Measurements from ENCODE around the gene FGL2.
"Not testable (repeated sequence)": the region's sequence is repeated elsewhere in the genome, so short reads cannot be mapped to it uniquely, and the experiment has no call there.

The FGL2 gene

GRCh38 chr7:77238703-77239136 is 39.1 kb upstream of the FGL2 start:
- no peak overlapping the region for H3K9ac ChIP-seq (ENCODE audit: low read depth in 1 of 2, low read length in 2 of 2)
- H3K27me3 ChIP-seq (ENCODE audit: control insufficient read depth in 1 of 2, insufficient read depth in 2 of 2, low read length in 2 of 2): no peaks in the 10 kb centered on the region
- H3K4me3 ChIP-seq (ENCODE audit: low read depth in 1 of 2, low read length in 2 of 2): no peak overlapping the region
- no peak overlapping the region for H3K27ac ChIP-seq (ENCODE audit: low read depth, low read length)
- peaks cover 0 to 5% of the 10 kb centered on the region in 2 donors for H3K36me3 ChIP-seq (ENCODE audit: control insufficient read depth in 1 of 2, insufficient read depth in 2 of 2, low read length in 2 of 2)
- H3K4me1 ChIP-seq (ENCODE audit: control insufficient read depth in 1 of 2, insufficient read depth in 2 of 2, low read length in 2 of 2): peaks cover 0 to 13% of the 10 kb centered on the region in 2 donors
- H3K9me3 ChIP-seq (ENCODE audit: control insufficient read depth in 1 of 2, low read length in 2 of 2): no peaks in the 10 kb centered on the region

GRCh38 chr7:77235276-77235675 is 35.7 kb upstream of the FGL2 start:
- H3K27me3 ChIP-seq (ENCODE audit: control insufficient read depth in 1 of 2, insufficient read depth in 2 of 2, low read length in 2 of 2): no peaks in the 10 kb centered on the region
- H3K4me1 ChIP-seq (ENCODE audit: control insufficient read depth in 1 of 2, insufficient read depth in 2 of 2, low read length in 2 of 2): peaks cover 0 to 7% of the 10 kb centered on the region in 2 donors

GRCh38 chr7:77232467-77232866 is 32.8 kb upstream of the FGL2 start:
- H3K27ac ChIP-seq (ENCODE audit: low read depth, low read length): no peak overlapping the region
- H3K4me3 ChIP-seq (ENCODE audit: low read depth in 1 of 2, low read length in 2 of 2): no peak overlapping the region
- H3K9me3 ChIP-seq (ENCODE audit: control insufficient read depth in 1 of 2, low read length in 2 of 2): peaks cover 0 to 14% of the 10 kb centered on the region in 2 donors
- no peaks in the 10 kb centered on the region for H3K4me1 ChIP-seq (ENCODE audit: control insufficient read depth in 1 of 2, insufficient read depth in 2 of 2, low read length in 2 of 2)
- H3K27me3 ChIP-seq (ENCODE audit: control insufficient read depth in 1 of 2, insufficient read depth in 2 of 2, low read length in 2 of 2): no peaks in the 10 kb centered on the region
- no peak overlapping the region for H3K9ac ChIP-seq (ENCODE audit: low read depth in 1 of 2, low read length in 2 of 2)
- peaks cover 0 to 5% of the 10 kb centered on the region in 2 donors for H3K36me3 ChIP-seq (ENCODE audit: control insufficient read depth in 1 of 2, insufficient read depth in 2 of 2, low read length in 2 of 2)

More at GRCh38 chr7:77235276-77235675, 35.7 kb upstream of the FGL2 start:
- Histone ChIP-seq H3K36me3 (ENCODE audit: control insufficient read depth in 1 of 2, insufficient read depth in 2 of 2, low read length in 2 of 2) (peaks cover 0 to 5% of the 10 kb centered on the region in 2 donors), H3K9me3 (ENCODE audit: control insufficient read depth in 1 of 2, low read length in 2 of 2) (peaks cover 0 to 6% of the 10 kb centered on the region in 2 donors), H3K4me3 (ENCODE audit: low read depth in 1 of 2, low read length in 2 of 2) (no peak overlapping the region), H3K27ac (ENCODE audit: low read depth, low read length) (no peak overlapping the region), H3K9ac (ENCODE audit: low read depth in 1 of 2, low read length in 2 of 2) (no peak overlapping the region)

GRCh38 chr7:77228795-77229194 is 29.2 kb upstream of the FGL2 start:
- Histone ChIP-seq H3K9me3 (ENCODE audit: control insufficient read depth in 1 of 2, low read length in 2 of 2) (peaks cover 0 to 14% of the 10 kb centered on the region in 2 donors), H3K4me1 (ENCODE audit: control insufficient read depth in 1 of 2, insufficient read depth in 2 of 2, low read length in 2 of 2) (peaks cover 0 to 14% of the 10 kb centered on the region in 2 donors)
- H3K4me3 ChIP-seq (ENCODE audit: low read depth in 1 of 2, low read length in 2 of 2): not testable (repeated sequence)

GRCh38 chr7:77226357-77226839 is 26.8 kb upstream of the FGL2 start:
- no peak overlapping the region for H3K4me3 ChIP-seq (ENCODE audit: low read depth in 1 of 2, low read length in 2 of 2)
- H3K27ac ChIP-seq (ENCODE audit: low read depth, low read length): no peak overlapping the region
- no peaks in the 10 kb centered on the region for H3K27me3 ChIP-seq (ENCODE audit: control insufficient read depth in 1 of 2, insufficient read depth in 2 of 2, low read length in 2 of 2)
- peaks cover 0 to 25% of the 10 kb centered on the region in 2 donors for H3K4me1 ChIP-seq (ENCODE audit: control insufficient read depth in 1 of 2, insufficient read depth in 2 of 2, low read length in 2 of 2)
- no peaks in the 10 kb centered on the region for H3K36me3 ChIP-seq (ENCODE audit: control insufficient read depth in 1 of 2, insufficient read depth in 2 of 2, low read length in 2 of 2)
- no peak overlapping the region for H3K9ac ChIP-seq (ENCODE audit: low read depth in 1 of 2, low read length in 2 of 2)
- peaks cover 0 to 14% of the 10 kb centered on the region in 2 donors for H3K9me3 ChIP-seq (ENCODE audit: control insufficient read depth in 1 of 2, low read length in 2 of 2)

More at GRCh38 chr7:77228795-77229194, 29.2 kb upstream of the FGL2 start:
- not testable (repeated sequence) for H3K27ac ChIP-seq (ENCODE audit: low read depth, low read length); H3K9ac ChIP-seq (ENCODE audit: low read depth in 1 of 2, low read length in 2 of 2); H3K27me3 ChIP-seq (ENCODE audit: control insufficient read depth in 1 of 2, insufficient read depth in 2 of 2, low read length in 2 of 2); H3K36me3 ChIP-seq (ENCODE audit: control insufficient read depth in 1 of 2, insufficient read depth in 2 of 2, low read length in 2 of 2)

GRCh38 chr7:77223261-77223660 is 23.6 kb upstream of the FGL2 start:
- Histone ChIP-seq H3K4me1 (ENCODE audit: control insufficient read depth in 1 of 2, insufficient read depth in 2 of 2, low read length in 2 of 2) (peaks cover 0 to 25% of the 10 kb centered on the region in 2 donors), H3K4me3 (ENCODE audit: low read depth in 1 of 2, low read length in 2 of 2) (no peak overlapping the region), H3K9me3 (ENCODE audit: control insufficient read depth in 1 of 2, low read length in 2 of 2) (peaks cover 2 to 5% of the 10 kb centered on the region in 2 donors), H3K9ac (ENCODE audit: low read depth in 1 of 2, low read length in 2 of 2) (no peak overlapping the region), H3K27ac (ENCODE audit: low read depth, low read length) (no peak overlapping the region), H3K27me3 (ENCODE audit: control insufficient read depth in 1 of 2, insufficient read depth in 2 of 2, low read length in 2 of 2) (no peaks in the 10 kb centered on the region), H3K36me3 (ENCODE audit: control insufficient read depth in 1 of 2, insufficient read depth in 2 of 2, low read length in 2 of 2) (no peaks in the 10 kb centered on the region)

- Histone ChIP-seq H3K27ac (ENCODE audit: low read depth, low read length) (no peak overlapping the region), H3K4me3 (ENCODE audit: low read depth in 1 of 2, low read length in 2 of 2) (no peak overlapping the region), H3K4me1 (ENCODE audit: control insufficient read depth in 1 of 2, insufficient read depth in 2 of 2, low read length in 2 of 2) (peaks cover 0 to 25% of the 10 kb centered on the region in 2 donors), H3K9me3 (ENCODE audit: control insufficient read depth in 1 of 2, low read length in 2 of 2) (peaks cover 2 to 5% of the 10 kb centered on the region in 2 donors), H3K9ac (ENCODE audit: low read depth in 1 of 2, low read length in 2 of 2) (no peak overlapping the region), H3K36me3 (ENCODE audit: control insufficient read depth in 1 of 2, insufficient read depth in 2 of 2, low read length in 2 of 2) (no peaks in the 10 kb centered on the region), H3K27me3 (ENCODE audit: control insufficient read depth in 1 of 2, insufficient read depth in 2 of 2, low read length in 2 of 2) (no peaks in the 10 kb centered on the region)
Observed at GRCh38 chr7:77222819-77223218, 23.2 kb upstream of the FGL2 start.

- peaks cover 2 to 5% of the 10 kb centered on the region in 2 donors for H3K9me3 ChIP-seq (ENCODE audit: control insufficient read depth in 1 of 2, low read length in 2 of 2)
- H3K4me3 ChIP-seq (ENCODE audit: low read depth in 1 of 2, low read length in 2 of 2): no peak overlapping the region
- no peak overlapping the region for H3K27ac ChIP-seq (ENCODE audit: low read depth, low read length)
- no peak overlapping the region for H3K9ac ChIP-seq (ENCODE audit: low read depth in 1 of 2, low read length in 2 of 2)
- no peaks in the 10 kb centered on the region for H3K27me3 ChIP-seq (ENCODE audit: control insufficient read depth in 1 of 2, insufficient read depth in 2 of 2, low read length in 2 of 2)
- H3K4me1 ChIP-seq (ENCODE audit: control insufficient read depth in 1 of 2, insufficient read depth in 2 of 2, low read length in 2 of 2): peaks cover 0 to 23% of the 10 kb centered on the region in 2 donors
- no peaks in the 10 kb centered on the region for H3K36me3 ChIP-seq (ENCODE audit: control insufficient read depth in 1 of 2, insufficient read depth in 2 of 2, low read length in 2 of 2)
Observed at GRCh38 chr7:77222065-77222464, 22.4 kb upstream of the FGL2 start.

GRCh38 chr7:77219701-77220331 is 20.2 kb upstream of the FGL2 start:
- H3K36me3 ChIP-seq (ENCODE audit: control insufficient read depth in 1 of 2, insufficient read depth in 2 of 2, low read length in 2 of 2); H3K9me3 ChIP-seq (ENCODE audit: control insufficient read depth in 1 of 2, low read length in 2 of 2); H3K4me3 ChIP-seq (ENCODE audit: low read depth in 1 of 2, low read length in 2 of 2); H3K9ac ChIP-seq (ENCODE audit: low read depth in 1 of 2, low read length in 2 of 2); H3K27ac ChIP-seq (ENCODE audit: low read depth, low read length); H3K27me3 ChIP-seq (ENCODE audit: control insufficient read depth in 1 of 2, insufficient read depth in 2 of 2, low read length in 2 of 2): not testable (repeated sequence)
- H3K4me1 ChIP-seq (ENCODE audit: control insufficient read depth in 1 of 2, insufficient read depth in 2 of 2, low read length in 2 of 2): peaks cover 4 to 18% of the 10 kb centered on the region in 2 donors

GRCh38 chr7:77217474-77218185 is 18.0 kb upstream of the FGL2 start:
- Histone ChIP-seq H3K9me3 (ENCODE audit: control insufficient read depth in 1 of 2, low read length in 2 of 2) (peaks cover 2 to 5% of the 10 kb centered on the region in 2 donors), H3K27me3 (ENCODE audit: control insufficient read depth in 1 of 2, insufficient read depth in 2 of 2, low read length in 2 of 2) (no peaks in the 10 kb centered on the region), H3K9ac (ENCODE audit: low read depth in 1 of 2, low read length in 2 of 2) (no peak overlapping the region), H3K36me3 (ENCODE audit: control insufficient read depth in 1 of 2, insufficient read depth in 2 of 2, low read length in 2 of 2) (no peaks in the 10 kb centered on the region), H3K4me3 (ENCODE audit: low read depth in 1 of 2, low read length in 2 of 2) (no peak overlapping the region), H3K27ac (ENCODE audit: low read depth, low read length) (no peak overlapping the region), H3K4me1 (ENCODE audit: control insufficient read depth in 1 of 2, insufficient read depth in 2 of 2, low read length in 2 of 2) (peaks cover 4 to 9% of the 10 kb centered on the region in 2 donors)
